HG03442 (cell line): ENCODE measurements around the gene ATP2B2.
A peak's percentile ranks its signal among the peaks of the same experiment; 100 is the strongest.
"Not testable (repeated sequence)": the region's sequence is repeated elsewhere in the genome, so short reads cannot be mapped to it uniquely, and the experiment has no call there.

Source experiments
- ATAC-seq: cut with Tn5 transposase; IDR thresholded peaks from one replicate; pipeline ENCODE4 v1.9.1; 2021; ENCODE audit warnings: mild to moderate bottlenecking, moderate library complexity; ENCODE audit not compliant: unreplicated experiment

ATP2B2 gene

DNA sequence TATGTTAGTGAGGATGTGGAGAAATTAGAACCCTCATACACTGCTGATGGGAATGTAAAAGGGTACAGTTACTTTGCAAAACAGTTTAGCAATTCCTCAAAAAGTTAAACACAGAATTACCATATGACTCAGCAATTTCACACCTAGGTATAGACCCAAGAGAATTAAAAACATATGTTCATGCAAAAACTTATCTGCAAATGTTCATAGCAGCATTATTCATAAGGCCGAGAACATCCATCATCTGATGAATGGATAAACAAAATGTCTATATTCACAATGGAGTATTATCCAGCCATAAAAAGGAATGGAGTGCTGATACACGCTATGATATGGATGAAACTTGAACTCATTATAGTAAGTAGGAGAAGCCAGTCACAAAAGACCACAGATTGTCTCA is 194.8 kb downstream of the ATP2B2 start:
- ATAC-seq: no peak

GRCh38 chr3:10309736-10310135 is 195.7 kb downstream of the ATP2B2 start:
- no peak for ATAC-seq

- ATAC-seq: no peak
These were observed 196.7 kb downstream of the ATP2B2 start for GRCh38 chr3:10308678-10309077.

DNA sequence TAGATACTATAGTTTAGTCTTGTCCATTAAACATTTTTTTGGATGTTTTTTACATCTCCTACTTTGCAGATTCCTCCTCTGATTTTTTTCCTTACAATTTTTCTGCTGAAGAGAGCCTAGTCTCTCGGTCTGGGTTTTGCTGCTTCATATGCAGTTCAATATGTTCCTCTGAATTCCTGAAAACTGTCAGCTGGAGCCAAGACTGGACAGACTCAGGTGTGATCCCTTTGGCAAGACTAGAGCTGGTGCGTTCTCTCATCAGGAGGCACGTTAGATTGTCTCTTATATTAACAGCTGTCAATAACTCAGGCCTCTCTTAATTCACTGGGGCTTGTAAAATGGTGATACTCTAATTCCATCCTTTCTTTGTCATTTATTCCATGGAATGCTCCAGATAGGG is 199.2 kb downstream of the ATP2B2 start:
- ATAC-seq: no peak

- no peak for ATAC-seq
These were observed 200.0 kb downstream of the ATP2B2 start for GRCh38 chr3:10305331-10305902.

- ATAC-seq: no peak
These were observed 200.5 kb downstream of the ATP2B2 start for GRCh38 chr3:10304905-10305304.

GRCh38 chr3:10303785-10304184 is 201.6 kb downstream of the ATP2B2 start:
- ATAC-seq: no peak

DNA sequence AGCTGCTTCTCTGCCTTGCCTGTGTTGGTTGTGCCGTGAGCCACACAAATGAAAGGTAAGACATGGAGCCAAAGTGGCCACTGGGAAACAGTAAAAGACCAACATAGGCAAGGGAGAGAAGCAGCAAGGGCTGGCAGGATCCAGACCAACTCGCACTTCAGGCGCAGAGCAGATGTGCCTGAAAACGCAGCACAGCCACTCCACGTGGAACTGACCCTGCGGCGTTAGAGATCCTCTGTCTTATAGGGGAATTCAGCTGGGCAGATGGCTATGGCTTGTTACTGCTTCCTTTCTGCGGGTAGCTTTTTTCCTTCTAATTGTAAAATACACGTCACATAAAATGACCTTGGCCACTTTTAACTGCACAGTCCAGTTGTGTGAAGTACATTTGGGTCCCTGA is 202.3 kb downstream of the ATP2B2 start:
- no peak for ATAC-seq

DNA sequence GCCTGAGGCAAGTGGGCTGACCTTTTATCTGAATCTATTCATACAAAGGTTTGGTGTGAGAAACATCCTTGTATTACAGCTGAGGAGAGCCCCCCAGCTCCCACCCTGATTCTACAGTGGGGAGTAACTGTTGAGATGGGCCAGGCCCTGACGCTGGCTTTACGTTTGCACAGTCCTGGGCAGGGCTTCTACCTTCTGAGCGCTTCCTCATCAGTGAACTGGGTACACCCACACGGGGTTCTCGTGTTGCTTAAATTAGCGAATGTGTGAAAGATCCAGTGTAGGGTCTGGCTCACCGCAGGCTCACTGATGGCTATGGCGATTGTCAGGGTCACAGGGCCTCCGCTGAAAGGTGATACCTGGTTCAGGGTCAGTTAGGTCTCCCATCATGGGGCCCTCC is 205.3 kb downstream of the ATP2B2 start:
- no peak for ATAC-seq

DNA sequence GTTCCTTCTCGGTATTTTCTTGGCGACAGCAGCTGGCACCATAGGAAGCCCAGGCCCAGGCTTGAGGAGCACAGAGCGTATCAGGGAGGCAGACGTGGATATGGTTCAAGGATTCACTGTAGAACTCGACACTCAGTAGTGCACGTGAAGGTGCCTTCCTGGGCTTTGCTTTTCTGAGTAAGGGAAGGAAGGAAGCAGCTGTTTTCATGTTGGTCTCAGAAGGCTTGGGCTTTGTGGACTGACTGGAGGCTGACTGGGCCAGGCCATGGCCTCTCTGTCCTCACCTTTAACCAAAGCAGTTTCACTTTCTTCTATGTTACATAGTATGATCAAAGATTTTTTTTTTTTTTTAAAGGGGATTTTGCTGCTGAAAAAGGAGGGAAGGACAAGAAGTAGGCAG is 205.7 kb downstream of the ATP2B2 start:
- peak; percentile 66 for ATAC-seq

DNA sequence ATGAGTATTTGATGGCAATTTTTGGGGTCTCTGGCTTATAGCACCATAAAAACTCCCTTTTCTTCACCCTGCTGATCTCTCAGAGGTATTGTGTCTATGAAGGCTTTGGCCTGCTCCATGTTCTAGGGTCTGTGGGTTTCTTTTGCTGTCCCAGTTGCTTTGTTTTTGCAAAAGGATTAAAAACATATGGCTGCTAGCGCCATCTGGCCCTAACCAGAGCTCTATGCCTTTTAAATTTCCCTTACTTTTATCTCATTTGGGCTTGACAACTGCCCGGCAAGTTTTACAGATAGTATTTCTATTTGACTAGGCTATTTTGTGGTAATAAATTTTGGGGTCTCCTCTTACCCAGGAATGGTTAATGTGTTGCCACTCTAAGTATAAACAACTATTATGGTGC is 206.2 kb downstream of the ATP2B2 start:
- no peak for ATAC-seq

- not testable (repeated sequence) for ATAC-seq
These were observed 207.3 kb downstream of the ATP2B2 start for GRCh38 chr3:10298064-10298463.

DNA sequence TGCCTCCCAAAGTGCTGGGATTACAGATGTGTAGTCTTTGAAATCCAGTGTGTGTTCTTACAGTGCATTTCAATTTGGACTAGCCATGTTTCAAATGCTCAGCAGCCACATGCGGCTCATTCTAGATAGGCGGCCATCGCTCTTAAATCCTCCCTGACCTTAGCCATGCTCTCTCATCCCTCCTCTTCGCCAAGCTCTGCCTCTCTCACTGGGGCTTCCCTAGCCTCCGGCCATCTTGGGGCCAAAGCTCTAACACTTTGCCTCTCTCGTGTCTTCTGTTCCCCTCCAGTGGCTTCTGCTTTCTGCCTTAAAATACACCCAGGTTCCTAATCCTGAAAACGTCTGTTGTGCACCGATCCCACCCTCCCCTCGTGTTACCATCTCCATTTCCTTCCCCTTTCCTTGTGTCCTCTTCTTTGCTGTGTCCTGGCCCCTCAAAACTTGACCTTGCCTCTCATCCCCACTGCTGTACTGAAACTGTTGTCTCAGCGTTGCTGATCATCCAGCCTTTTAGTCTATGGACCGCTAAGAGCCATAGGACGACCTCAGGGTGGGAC is 211.3 kb downstream of the ATP2B2 start:
- ATAC-seq: no peak

DNA sequence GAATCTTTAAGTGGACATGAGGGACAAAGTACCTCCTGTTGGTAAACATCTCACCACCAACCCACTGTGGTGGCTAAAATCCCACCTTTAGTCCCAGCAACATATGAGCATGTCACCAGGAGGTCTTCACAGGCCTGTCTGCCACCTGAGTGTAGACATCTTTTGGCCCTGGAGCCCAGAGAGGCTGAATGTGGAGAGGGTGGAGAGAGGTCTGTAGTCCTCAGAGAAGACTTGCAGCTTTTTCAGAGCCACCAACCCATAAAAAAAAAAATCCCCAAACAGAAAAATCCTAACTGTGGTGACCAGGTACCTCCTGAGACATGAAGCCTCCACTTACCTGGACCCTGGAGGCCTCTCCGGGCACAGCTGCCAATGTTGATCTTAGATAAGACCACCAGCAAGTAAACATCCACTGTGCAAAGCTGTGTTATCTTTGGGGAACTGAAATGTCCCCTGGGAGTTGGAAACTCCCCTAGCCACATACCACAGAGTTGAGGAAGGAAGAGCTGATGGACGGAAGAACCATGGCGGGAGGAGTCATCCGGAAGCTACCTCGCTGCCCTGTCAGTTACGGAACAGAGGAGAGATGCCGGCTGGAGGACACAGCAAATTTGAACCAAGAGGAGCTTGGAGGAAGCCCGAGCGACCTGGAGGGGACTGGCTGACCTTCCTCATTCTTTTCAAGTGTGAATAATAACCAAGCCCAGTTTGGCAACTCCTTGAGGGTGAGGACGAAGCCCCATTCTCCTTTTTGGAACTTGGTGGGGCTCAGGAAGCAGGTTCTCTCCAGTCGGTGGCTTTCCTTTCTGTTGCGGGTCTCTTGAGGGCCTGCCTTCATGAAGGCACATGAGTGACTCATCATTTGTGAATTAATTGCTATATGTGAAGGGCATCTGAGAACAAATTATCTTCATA is 212.6 kb downstream of the ATP2B2 start, which contains the start of gene GHRL:
TSS of gene GHRL (minus strand) at position 443 of the 915 bp plus-strand sequence. CDS start 2,767 bp downstream, outside the sequence.
- peak; percentile 76 for ATAC-seq

DNA sequence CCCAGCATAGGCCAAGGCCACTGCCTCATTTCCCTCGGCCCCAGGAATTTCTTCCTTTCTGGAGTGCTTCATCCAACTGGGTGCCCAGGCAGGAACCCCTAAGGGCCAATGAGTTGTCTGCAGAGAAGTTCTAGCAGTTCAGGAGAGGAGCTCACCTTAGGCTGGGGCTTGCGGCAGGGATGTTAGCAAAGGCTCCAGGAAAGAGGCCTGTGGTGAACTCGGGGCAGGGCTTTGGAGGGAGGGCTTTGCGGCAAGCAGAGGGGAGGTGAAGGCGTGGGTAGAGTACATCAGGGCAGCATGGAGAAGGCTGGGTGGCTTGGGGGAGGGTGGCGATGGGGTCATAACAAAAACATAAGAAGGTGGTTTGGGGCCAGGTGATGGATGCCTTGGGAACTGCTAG is 213.7 kb downstream of the ATP2B2 start:
- ATAC-seq: no peak

DNA sequence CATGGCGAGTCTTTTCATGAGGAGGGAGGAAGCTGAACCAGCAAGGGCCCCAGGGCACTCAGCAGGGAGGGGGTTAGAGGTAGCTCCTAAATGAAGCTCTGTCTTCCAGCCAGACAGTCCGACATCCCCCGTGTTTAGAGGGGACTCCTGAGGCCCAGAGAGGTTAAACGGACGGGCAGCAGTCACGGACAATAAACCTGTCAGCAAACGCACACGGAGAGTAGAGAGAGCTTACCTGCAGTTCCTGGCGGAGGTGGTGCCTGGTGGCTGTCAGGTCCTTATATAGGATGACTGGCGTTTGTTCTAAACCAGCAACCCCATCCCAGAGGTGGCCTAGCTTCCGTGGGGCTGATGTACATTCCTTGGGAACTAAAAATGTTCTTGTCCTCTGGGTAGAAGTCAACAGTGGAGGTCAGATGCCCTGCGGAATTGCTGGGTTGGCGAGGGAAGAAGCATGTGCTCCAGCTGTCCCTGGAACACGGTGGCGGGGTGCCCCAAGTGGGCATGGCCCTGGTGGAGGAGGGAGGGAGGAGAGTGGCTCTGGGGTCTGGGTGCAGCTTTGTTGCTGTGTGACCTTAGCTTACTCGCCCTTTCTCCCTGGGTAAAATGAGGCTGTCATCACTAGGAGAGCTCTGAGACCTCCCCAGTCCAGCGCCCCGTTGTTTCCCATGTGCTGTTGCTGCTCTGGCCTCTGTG is 214.8 kb downstream of the ATP2B2 start:
- ATAC-seq: no peak

DNA sequence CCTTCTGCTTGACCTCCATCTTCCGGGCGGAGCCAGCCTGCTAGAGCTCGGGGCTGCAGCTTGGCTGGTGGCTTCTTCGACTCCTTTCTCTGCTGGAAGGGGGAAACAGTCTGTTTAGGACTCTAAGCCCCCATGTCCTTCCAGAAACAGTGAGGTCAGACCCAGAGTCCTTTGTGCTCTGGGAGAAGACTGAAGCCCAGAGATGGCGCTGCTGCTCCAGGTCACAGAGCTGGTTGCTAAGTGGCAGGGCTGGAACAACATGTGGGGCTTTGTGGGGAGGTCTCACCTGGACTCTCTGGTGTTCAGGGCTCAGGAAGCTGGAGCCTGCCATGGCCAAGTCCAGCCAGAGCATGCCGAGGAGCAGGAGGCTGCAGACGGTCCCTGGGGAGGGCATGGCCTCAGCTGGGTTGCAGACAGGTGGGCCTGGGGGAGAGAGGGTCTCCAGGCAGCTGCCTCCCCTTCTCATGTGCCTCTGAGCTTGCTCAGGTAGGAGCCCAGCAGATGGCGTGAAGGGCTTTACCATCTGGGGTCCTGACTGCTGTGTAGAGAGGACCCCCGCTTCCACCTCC is 215.5 kb downstream of the ATP2B2 start:
- ATAC-seq: no peak

DNA sequence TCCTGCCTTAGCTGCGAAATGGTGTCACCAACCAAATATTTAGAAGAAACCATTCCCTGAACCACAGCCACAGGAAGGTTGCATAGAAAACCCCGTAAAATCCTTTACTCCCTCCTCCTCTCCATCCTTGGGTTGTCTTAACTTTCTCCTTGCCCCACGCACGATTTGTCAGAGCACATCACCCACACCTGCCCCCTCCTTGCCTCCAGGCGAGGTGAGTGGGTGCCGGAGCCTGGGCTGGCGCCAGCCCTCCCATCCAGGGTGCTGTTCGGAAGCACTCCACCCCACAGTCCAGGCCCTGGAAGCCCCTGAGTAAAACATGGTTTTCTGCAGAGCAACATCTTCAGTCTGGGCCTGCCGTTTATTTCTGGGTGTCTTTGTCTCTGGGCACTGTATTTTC is 216.3 kb downstream of the ATP2B2 start:
- no peak for ATAC-seq

- ATAC-seq: no peak
These were observed 216.8 kb downstream of the ATP2B2 start for GRCh38 chr3:10288575-10288960.

DNA sequence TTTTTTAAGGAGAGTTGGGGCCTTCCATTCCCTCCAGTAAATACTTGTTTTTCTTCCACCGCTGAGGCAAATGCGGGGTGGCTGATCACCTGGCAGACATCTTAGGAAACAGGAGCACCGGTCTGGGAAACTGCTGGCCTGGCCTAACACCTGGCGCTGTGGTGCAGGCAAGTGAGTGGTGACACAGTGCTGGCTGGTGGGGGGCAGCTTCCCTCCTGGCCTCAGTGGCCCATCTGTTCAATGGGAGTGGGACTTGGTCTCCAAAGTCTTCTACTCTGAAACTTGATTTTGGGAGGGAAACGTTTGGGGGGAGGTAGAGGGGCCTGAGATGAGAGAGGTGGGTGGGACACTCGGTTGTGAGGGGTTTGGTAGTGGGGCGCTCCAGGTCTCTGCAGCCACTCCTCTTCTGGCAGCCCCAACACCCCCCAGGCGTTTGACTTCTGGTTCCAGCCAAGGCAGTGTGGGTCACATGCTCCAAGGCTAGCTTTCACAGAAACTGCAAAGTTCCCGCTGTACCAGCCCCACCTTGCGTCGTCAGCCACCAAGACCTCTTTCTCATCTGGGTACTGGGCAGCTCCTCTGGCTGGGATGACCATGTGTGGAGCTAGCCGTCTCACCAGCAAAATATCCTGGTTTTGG is 217.3 kb downstream of the ATP2B2 start:
- no peak for ATAC-seq
